Thyroid gland (tissue), 4 donors: ENCODE data around the gene TJP1.

Experiments used
- POLR2A ChIP-seq, 2 donors: fragments of 450-650 bp; IDR thresholded peaks; one replicate each; pipeline ENCODE4 v1.6.1; 2017; ENCODE audit warnings: antibody characterized with exemption in 2 of 2, mild to moderate bottlenecking in 2 of 2, moderate library complexity in 1 of 2
- TF ChIP-seq, protein P1 (sequence below), 6 experiments: fragments of 200-600 bp in 3 of 6; fragments of 450-650 bp in 3 of 6; sonication (generic) in 3 of 6; IDR thresholded peaks; one replicate each; pipeline ENCODE4 v1.5.1; 2016 to 2019; ENCODE audit warnings: antibody characterized with exemption in 6 of 6, mild to moderate bottlenecking in 2 of 6, inconsistent platforms in 1 of 6, moderate library complexity in 1 of 6

DNA sequence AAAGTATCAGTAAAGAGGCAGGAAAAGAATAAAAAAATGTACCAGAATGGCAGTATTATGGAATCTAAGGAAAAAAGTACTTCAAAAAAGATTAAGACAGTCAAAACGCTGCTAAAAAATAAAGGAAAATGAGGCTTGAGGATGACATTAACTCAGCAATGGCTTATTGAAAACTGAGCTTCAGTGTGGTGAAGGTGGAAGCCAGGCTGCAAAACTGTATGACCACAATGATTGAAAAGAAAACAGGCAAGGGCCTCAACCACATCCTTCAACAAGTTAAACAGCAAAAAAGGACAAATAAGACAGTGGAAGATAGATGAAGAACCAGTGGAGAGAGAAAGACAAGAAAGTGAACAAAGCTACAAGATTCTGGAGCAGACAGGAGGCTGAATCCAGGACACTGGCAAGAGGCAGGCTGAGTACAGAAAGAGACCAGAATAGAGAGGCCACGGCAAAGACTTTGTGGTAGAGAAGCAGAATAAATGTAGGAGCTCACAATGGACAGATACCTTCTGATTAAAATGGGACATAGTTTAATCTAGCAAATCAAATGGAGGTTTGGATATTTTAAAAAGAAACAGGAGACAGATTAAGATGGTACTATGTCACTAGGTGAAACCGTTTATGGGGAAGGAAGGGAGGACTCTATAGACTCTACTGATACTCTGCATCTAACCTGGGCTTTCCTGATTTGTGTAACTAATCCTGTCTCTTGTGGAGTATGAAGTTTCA, 86.1 kb downstream of the TJP1 start:
- TF ChIP-seq POLR2A (IDR thresholded peaks at IDR 0.05) = no peak
- TF ChIP-seq, protein P1, sequence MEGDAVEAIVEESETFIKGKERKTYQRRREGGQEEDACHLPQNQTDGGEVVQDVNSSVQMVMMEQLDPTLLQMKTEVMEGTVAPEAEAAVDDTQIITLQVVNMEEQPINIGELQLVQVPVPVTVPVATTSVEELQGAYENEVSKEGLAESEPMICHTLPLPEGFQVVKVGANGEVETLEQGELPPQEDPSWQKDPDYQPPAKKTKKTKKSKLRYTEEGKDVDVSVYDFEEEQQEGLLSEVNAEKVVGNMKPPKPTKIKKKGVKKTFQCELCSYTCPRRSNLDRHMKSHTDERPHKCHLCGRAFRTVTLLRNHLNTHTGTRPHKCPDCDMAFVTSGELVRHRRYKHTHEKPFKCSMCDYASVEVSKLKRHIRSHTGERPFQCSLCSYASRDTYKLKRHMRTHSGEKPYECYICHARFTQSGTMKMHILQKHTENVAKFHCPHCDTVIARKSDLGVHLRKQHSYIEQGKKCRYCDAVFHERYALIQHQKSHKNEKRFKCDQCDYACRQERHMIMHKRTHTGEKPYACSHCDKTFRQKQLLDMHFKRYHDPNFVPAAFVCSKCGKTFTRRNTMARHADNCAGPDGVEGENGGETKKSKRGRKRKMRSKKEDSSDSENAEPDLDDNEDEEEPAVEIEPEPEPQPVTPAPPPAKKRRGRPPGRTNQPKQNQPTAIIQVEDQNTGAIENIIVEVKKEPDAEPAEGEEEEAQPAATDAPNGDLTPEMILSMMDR (IDR thresholded peaks at IDR 0.05) = no peak
